HEK293 (cell line): ENCODE measurements around the gene FERMT2.

ENCODE experiments used
- CTCF ChIA-PET: fragments of 350-600 bp; formaldehyde crosslinking; extraction: SDS; loops from one replicate; lab custom pipeline; 2021; ENCODE audit warnings: antibody characterized with exemption; lab: Yijun Ruan, JAX
- POLR2A ChIA-PET: fragments of 300-600 bp; formaldehyde crosslinking; extraction: SDS; loops from one replicate; lab custom pipeline; 2020; ENCODE audit warnings: antibody characterized with exemption, inconsistent platforms; lab: Yijun Ruan, JAX
- H3K27ac ChIP-seq: fragments of 200-500 bp; sonication (Bioruptor generic); 2 replicates; pipeline ENCODE4 v1.5.1; 2014; ENCODE audit warnings: low read depth, low read length, control low read depth, inconsistent platforms; ENCODE audit errors: extremely low read depth
- H3K36me3 ChIP-seq, 2 experiments: fragments of 200-500 bp in 1 of 2; sonication (Bioruptor generic) in 1 of 2; 1 replicate in 1 of 2; 2 replicates in 1 of 2; pipeline ENCODE4 v1.5.1; 2014 to 2017; ENCODE audit warnings: inconsistent platforms in 2 of 2, low read length in 2 of 2; ENCODE audit not compliant: control insufficient read depth in 2 of 2, insufficient read depth in 1 of 2
- H3K4me1 ChIP-seq: fragments of 200-500 bp; sonication (Bioruptor generic); 2 replicates; pipeline ENCODE4 v1.5.1; 2014; ENCODE audit warnings: mild to moderate bottlenecking, low read length, inconsistent platforms; ENCODE audit not compliant: control insufficient read depth, insufficient read depth
- H3K4me3 ChIP-seq: 2 replicates; pipeline ENCODE4 v1.5.1; 2011; ENCODE audit warnings: low read depth, mild to moderate bottlenecking, control low read depth, low read length, moderate library complexity
- H3K9me3 ChIP-seq: fragments of 200-500 bp; sonication (Bioruptor generic); 2 replicates; pipeline ENCODE4 v1.5.1; 2014; ENCODE audit warnings: low read depth, low read length, inconsistent platforms; ENCODE audit not compliant: control insufficient read depth, insufficient read depth
- ELK4 ChIP-seq: IDR thresholded peaks from 2 replicates; pipeline ENCODE4 v1.6.1; 2011; ENCODE audit warnings: mild to moderate bottlenecking, low read depth, low read length, borderline replicate concordance
- FEZF1 ChIP-seq: fragments of 450-650 bp; formaldehyde crosslinking; IDR thresholded peaks from 2 replicates; pipeline ENCODE4 v1.5.1; 2016; ENCODE audit warnings: missing biosample characterization, missing genetic modification characterization
- GLI4 ChIP-seq: fragments of 450-650 bp; formaldehyde crosslinking; IDR thresholded peaks from 2 replicates; pipeline ENCODE4 v1.5.1; 2016; ENCODE audit warnings: missing biosample characterization, missing genetic modification characterization
- IKZF3 ChIP-seq: fragments of 450-650 bp; IDR thresholded peaks from 2 replicates; pipeline ENCODE4 v1.5.0; 2018; ENCODE audit warnings: missing biosample characterization, mild to moderate bottlenecking, missing genetic modification characterization, moderate library complexity
- OSR2 ChIP-seq: fragments of 450-650 bp; formaldehyde crosslinking; IDR thresholded peaks from 2 replicates; pipeline ENCODE4 v1.5.1; 2016; ENCODE audit warnings: missing biosample characterization, missing genetic modification characterization
- PRDM6 ChIP-seq: fragments of 450-650 bp; formaldehyde crosslinking; IDR thresholded peaks from 2 replicates; pipeline ENCODE4 v1.5.1; 2017; ENCODE audit warnings: missing biosample characterization, missing genetic modification characterization
- SALL2 ChIP-seq: fragments of 450-650 bp; formaldehyde crosslinking; IDR thresholded peaks from 2 replicates; pipeline ENCODE4 v1.5.0; 2017; ENCODE audit warnings: missing biosample characterization, mild to moderate bottlenecking, missing genetic modification characterization, borderline replicate concordance
- SCRT1 ChIP-seq: fragments of 450-650 bp; formaldehyde crosslinking; IDR thresholded peaks from 2 replicates; pipeline ENCODE4 v1.5.1; 2016; ENCODE audit warnings: missing biosample characterization, missing genetic modification characterization, borderline replicate concordance
- SP7 ChIP-seq: fragments of 450-650 bp; formaldehyde crosslinking; IDR thresholded peaks from 2 replicates; pipeline ENCODE4 v1.5.1; 2016; ENCODE audit warnings: missing biosample characterization, missing genetic modification characterization
- ZBTB7A ChIP-seq: fragments of 450-650 bp; formaldehyde crosslinking; IDR thresholded peaks from 2 replicates; pipeline ENCODE4 v1.5.1; 2016; ENCODE audit warnings: low read depth, missing biosample characterization, missing genetic modification characterization
- ZFP3 ChIP-seq: fragments of 450-650 bp; formaldehyde crosslinking; IDR thresholded peaks from 2 replicates; pipeline ENCODE4 v1.5.1; 2016; ENCODE audit warnings: low read depth, missing biosample characterization, missing genetic modification characterization
- ZNF112 ChIP-seq: fragments of 450-650 bp; formaldehyde crosslinking; IDR thresholded peaks from 2 replicates; pipeline ENCODE4 v1.5.0; 2017; ENCODE audit warnings: missing biosample characterization, missing genetic modification characterization
- ZNF140 ChIP-seq: fragments of 450-650 bp; formaldehyde crosslinking; IDR thresholded peaks from 2 replicates; pipeline ENCODE4 v1.5.1; 2016; ENCODE audit warnings: missing biosample characterization, missing genetic modification characterization
- ZNF16 ChIP-seq: fragments of 450-650 bp; formaldehyde crosslinking; IDR thresholded peaks from 2 replicates; pipeline ENCODE4 v1.5.1; 2016; ENCODE audit warnings: low read depth, missing biosample characterization, missing genetic modification characterization
- ZNF214 ChIP-seq: fragments of 450-650 bp; formaldehyde crosslinking; IDR thresholded peaks from 2 replicates; pipeline ENCODE4 v1.5.1; 2017; ENCODE audit warnings: missing biosample characterization, mild to moderate bottlenecking, missing genetic modification characterization, borderline replicate concordance
- ZNF239 ChIP-seq: fragments of 450-650 bp; formaldehyde crosslinking; IDR thresholded peaks from 2 replicates; pipeline ENCODE4 v1.5.1; 2016; ENCODE audit warnings: missing biosample characterization, missing genetic modification characterization
- ZNF280D ChIP-seq: fragments of 450-650 bp; formaldehyde crosslinking; IDR thresholded peaks from 2 replicates; pipeline ENCODE4 v1.5.1; 2016; ENCODE audit warnings: missing biosample characterization, missing genetic modification characterization
- ZNF391 ChIP-seq: fragments of 450-650 bp; formaldehyde crosslinking; IDR thresholded peaks from 2 replicates; pipeline ENCODE4 v1.5.1; 2016; ENCODE audit warnings: low read depth, missing biosample characterization, missing genetic modification characterization, borderline replicate concordance
- ZNF529 ChIP-seq: fragments of 450-650 bp; formaldehyde crosslinking; IDR thresholded peaks from 2 replicates; pipeline ENCODE4 v1.5.1; 2017; ENCODE audit warnings: missing genetic modification characterization, missing biosample characterization; ENCODE audit not compliant: insufficient replicate concordance
- ZNF555 ChIP-seq: fragments of 450-650 bp; formaldehyde crosslinking; conservative IDR thresholded peaks from 2 replicates; pipeline ENCODE4 v1.5.1; 2017; ENCODE audit warnings: missing biosample characterization, mild to moderate bottlenecking, missing genetic modification characterization, inconsistent platforms
- ZNF558 ChIP-seq: fragments of 450-650 bp; formaldehyde crosslinking; IDR thresholded peaks from 2 replicates; pipeline ENCODE4 v1.5.1; 2016; ENCODE audit warnings: missing biosample characterization, missing genetic modification characterization
- ZNF560 ChIP-seq: fragments of 450-650 bp; formaldehyde crosslinking; IDR thresholded peaks from 2 replicates; pipeline ENCODE4 v1.5.1; 2017; ENCODE audit warnings: missing biosample characterization, missing genetic modification characterization, borderline replicate concordance
- ZNF561 ChIP-seq: fragments of 450-650 bp; IDR thresholded peaks from 2 replicates; pipeline ENCODE4 v1.5.1; 2018; ENCODE audit warnings: missing biosample characterization, missing genetic modification characterization, borderline replicate concordance
- ZNF580 ChIP-seq: fragments of 450-650 bp; formaldehyde crosslinking; IDR thresholded peaks from 2 replicates; pipeline ENCODE4 v1.5.1; 2016; ENCODE audit warnings: missing biosample characterization, missing genetic modification characterization
- ZNF621 ChIP-seq: fragments of 450-650 bp; formaldehyde crosslinking; IDR thresholded peaks from 2 replicates; pipeline ENCODE4 v1.5.1; 2017; ENCODE audit warnings: missing biosample characterization, missing genetic modification characterization
- ZNF664 ChIP-seq: fragments of 450-650 bp; formaldehyde crosslinking; IDR thresholded peaks from 2 replicates; pipeline ENCODE4 v1.5.1; 2016; ENCODE audit warnings: missing biosample characterization, missing genetic modification characterization
- ZNF792 ChIP-seq: fragments of 450-650 bp; formaldehyde crosslinking; IDR thresholded peaks from 2 replicates; pipeline ENCODE4 v1.5.1; 2016; ENCODE audit warnings: missing biosample characterization, missing genetic modification characterization
- ZSCAN16 ChIP-seq: fragments of 450-650 bp; formaldehyde crosslinking; IDR thresholded peaks from 2 replicates; pipeline ENCODE4 v1.5.1; 2016; ENCODE audit warnings: missing biosample characterization, missing genetic modification characterization

The FERMT2 gene

GRCh38 chr14:52987042-52987441 is 36.2 kb upstream of the FERMT2 start:
- H3K4me3 ChIP-seq, result no peak overlapping the region
- ChIA-PET POLR2A (no interaction called here), CTCF (no interaction called here)
- TF ChIP-seq SP7 (no peak), ZSCAN16 (tag by site-specific recombination) (no peak), ZNF214 (tag by site-specific recombination) (no peak), ZFP3 (no peak), ZNF621 (tag by site-specific recombination) (no peak), ZNF580 (tag by site-specific recombination) (no peak)
- no peaks in the 10 kb centered on the region; the same call in 1 of the 2 replicates for H3K4me1 ChIP-seq
- no peak overlapping the region for H3K27ac ChIP-seq
- no peaks in the 10 kb centered on the region for H3K36me3 ChIP-seq
- H3K9me3 ChIP-seq, result no peaks in the 10 kb centered on the region

- ChIA-PET CTCF (no interaction called here), POLR2A (no interaction called here)
- Histone ChIP-seq H3K9me3 (no peaks in the 10 kb centered on the region), H3K4me1 (peaks cover 9% of the 10 kb centered on the region; the same call in 1 of the 2 replicates), H3K4me3 (no peak overlapping the region), H3K27ac (no peak overlapping the region), H3K36me3 (no peaks in the 10 kb centered on the region)
- TF ChIP-seq FEZF1 (tag by site-specific recombination) (peak; percentile 42), ZNF792 (tag by site-specific recombination) (no peak), PRDM6 (tag by site-specific recombination) (peak; percentile 74), IKZF3 (tag by site-specific recombination) (no peak)
Measured at GRCh38 chr14:52977798-52978197, 26.9 kb upstream of the FERMT2 start.

GRCh38 chr14:52974406-52974805 is 23.6 kb upstream of the FERMT2 start:
- Histone ChIP-seq H3K9me3 (no peaks in the 10 kb centered on the region), H3K4me1 (peaks cover 9% of the 10 kb centered on the region; the same call in 1 of the 2 replicates), H3K4me3 (no peak overlapping the region), H3K27ac (no peak overlapping the region), H3K36me3 (no peaks in the 10 kb centered on the region)
- CTCF ChIA-PET, result interaction anchor here (0.6 kb wide), 1 partner anchor 179 kb away, joined by 3 read pairs; no protein-coding TSS in a partner anchor
- POLR2A ChIA-PET, result no interaction called here
- TF ChIP-seq ZNF140 (tag by site-specific recombination) (no peak), ZNF561 (no peak), ZNF280D (no peak), ZNF558 (tag by site-specific recombination) (no peak), SCRT1 (no peak), ZNF555 (tag by site-specific recombination) (no peak), ZNF16 (tag by site-specific recombination) (no peak), ZNF112 (tag by site-specific recombination) (no peak), ZBTB7A (tag by site-specific recombination) (no peak), ZNF560 (tag by site-specific recombination) (no peak), ZNF391 (tag by site-specific recombination) (no peak), ZNF529 (no peak), ZNF664 (tag by site-specific recombination) (no peak), GLI4 (tag by site-specific recombination) (no peak), ELK4 (no peak), ZNF239 (tag by site-specific recombination) (no peak), OSR2 (tag by site-specific recombination) (no peak), SALL2 (tag by site-specific recombination) (no peak)
